ENCODE measurements around the gene MACROD2.

Gene MACROD2

DNA sequence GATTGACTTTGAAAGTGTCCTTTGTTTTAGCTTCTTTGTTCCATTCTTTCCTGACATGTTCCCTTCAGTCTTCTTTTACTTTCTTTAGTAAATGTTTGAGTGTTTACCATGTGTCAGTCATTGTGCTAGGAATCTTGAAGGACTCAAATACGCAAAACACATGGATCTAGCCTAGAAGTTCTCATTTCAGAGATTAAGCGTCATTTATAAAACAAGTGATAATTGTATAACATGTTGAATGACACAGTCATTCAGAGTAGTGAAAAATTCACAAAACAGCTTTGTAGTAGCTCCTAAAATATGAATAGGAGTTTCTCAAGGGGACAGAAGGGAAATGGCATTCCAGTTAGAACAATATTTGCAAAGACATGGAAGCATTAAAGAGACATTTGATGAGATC is 66.9 kb downstream of the MACROD2 start:
- no peak for DNase-seq (ENCODE audit: low read depth, low spot score)

DNA sequence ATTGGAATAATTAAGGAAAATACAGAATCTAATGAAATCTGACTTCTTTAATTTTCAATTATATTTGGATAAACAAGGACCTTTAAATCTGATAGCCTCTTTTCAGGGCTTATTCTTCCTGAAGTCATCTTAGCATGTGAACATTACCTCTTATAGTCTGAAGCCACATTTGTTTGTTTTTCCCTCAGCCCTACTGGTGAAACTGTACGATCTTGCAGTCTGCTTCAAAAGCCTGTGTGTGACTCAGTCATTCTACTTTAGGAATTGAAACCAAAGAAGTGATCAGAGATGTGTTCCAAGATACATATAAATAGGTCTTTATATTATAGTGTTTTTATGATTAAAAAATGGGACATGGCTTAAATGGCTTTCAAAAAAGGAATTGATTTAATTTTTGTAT is 67.5 kb downstream of the MACROD2 start:
- no peak for DNase-seq (ENCODE audit: low read depth, low spot score)

DNA sequence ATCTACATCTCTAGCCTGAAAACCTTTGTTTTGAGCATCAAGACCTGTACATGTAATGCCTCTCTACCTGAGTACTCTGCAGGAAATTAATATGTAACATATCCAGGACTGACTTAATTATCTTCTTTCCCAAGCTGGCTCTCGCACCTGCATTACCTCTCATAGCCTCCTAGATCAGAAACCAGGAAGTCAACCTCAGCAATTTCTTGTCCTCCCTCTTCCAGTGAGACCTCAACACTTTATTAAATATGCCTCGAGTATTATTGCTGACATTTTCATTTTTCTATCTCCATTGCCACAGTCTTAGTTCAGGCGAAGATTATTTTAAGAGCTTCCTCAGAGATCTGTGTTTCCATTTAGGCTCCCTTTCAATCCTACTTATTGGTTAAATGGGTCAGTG is 69.0 kb downstream of the MACROD2 start:
- no peak for DNase-seq (ENCODE audit: low read depth, low spot score)

- no peak for DNase-seq (ENCODE audit: low read depth, low spot score)
These were observed 69.6 kb downstream of the MACROD2 start for GRCh38 chr20:14064921-14065320.

GRCh38 chr20:14065774-14066173 is 70.5 kb downstream of the MACROD2 start:
- DNase-seq (ENCODE audit: low read depth, low spot score) = no peak

GRCh38 chr20:14067603-14068002 is 72.3 kb downstream of the MACROD2 start:
- no peak for DNase-seq (ENCODE audit: low read depth, low spot score)

DNA sequence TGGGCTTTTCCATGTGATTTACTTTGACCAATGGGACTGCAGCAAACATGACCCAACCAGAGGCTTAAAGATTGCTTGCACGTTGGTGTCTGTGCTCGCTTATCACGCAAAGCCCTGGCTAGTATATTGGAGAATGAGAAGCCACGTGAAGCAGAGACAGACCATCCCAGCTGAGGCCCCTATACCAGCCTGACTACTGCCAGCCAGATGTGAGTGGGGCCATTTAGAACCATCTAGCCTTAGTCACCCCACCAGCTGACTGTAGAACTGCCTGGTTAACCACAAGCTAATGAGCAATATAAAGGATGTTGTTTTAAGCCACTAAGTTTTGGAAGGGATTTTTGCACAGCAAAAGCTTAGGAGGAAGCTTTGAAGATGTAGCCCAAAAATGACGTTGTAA is 74.5 kb downstream of the MACROD2 start:
- no peak for DNase-seq (ENCODE audit: low read depth, low spot score)

GRCh38 chr20:14093652-14094051 is 98.3 kb downstream of the MACROD2 start:
- DNase-seq (ENCODE audit: low read depth, low spot score) = no peak

- no peak for DNase-seq (ENCODE audit: low read depth, low spot score)
These were observed 102.9 kb downstream of the MACROD2 start for GRCh38 chr20:14098261-14098660.

DNA sequence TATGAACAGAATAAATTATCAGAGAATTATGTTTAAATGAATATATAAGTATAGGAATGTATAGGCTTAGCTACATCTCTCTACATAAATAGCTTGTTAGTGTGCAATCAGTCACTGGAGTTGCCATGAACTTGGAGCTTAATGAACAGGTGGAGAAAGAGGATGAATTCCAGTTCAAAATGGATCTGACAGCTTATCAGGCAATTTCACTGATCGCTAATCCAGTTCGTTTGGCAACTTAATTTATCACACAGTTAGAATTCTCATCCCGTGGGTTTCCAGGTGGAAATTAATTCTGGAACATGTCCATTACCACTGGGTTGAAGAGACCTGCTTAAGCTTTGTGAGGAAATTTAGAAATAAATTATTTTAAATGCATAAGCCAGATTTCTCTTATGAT is 118.1 kb downstream of the MACROD2 start:
- no peak for DNase-seq (ENCODE audit: low read depth, low spot score)

GRCh38 chr20:14114065-14114704 is 118.9 kb downstream of the MACROD2 start:
- no peak for DNase-seq (ENCODE audit: low read depth, low spot score)

GRCh38 chr20:14116037-14116436 is 120.7 kb downstream of the MACROD2 start:
- no peak for DNase-seq (ENCODE audit: low read depth, low spot score)

DNA sequence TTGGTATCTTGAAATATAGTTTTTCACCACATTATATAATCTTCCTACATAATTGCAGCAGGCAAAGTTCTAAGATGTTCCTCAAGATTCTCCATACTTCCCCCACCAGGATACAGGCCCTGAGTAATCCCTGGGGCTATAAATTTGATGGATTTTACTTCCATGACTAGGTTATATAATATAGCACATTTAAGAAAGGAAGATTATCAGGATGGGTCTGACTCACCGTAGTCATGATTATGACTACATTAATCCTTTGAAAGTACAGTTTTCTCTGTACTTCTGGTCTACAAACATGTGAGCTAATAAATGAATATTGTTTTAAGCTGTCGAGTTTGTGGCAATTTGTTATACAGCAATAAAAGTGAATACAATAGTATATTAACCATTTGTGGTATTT is 122.5 kb downstream of the MACROD2 start:
- no peak for DNase-seq (ENCODE audit: low read depth, low spot score)

- no peak for DNase-seq (ENCODE audit: low read depth, low spot score)
These were observed 131.5 kb downstream of the MACROD2 start for GRCh38 chr20:14126856-14127255.

DNA sequence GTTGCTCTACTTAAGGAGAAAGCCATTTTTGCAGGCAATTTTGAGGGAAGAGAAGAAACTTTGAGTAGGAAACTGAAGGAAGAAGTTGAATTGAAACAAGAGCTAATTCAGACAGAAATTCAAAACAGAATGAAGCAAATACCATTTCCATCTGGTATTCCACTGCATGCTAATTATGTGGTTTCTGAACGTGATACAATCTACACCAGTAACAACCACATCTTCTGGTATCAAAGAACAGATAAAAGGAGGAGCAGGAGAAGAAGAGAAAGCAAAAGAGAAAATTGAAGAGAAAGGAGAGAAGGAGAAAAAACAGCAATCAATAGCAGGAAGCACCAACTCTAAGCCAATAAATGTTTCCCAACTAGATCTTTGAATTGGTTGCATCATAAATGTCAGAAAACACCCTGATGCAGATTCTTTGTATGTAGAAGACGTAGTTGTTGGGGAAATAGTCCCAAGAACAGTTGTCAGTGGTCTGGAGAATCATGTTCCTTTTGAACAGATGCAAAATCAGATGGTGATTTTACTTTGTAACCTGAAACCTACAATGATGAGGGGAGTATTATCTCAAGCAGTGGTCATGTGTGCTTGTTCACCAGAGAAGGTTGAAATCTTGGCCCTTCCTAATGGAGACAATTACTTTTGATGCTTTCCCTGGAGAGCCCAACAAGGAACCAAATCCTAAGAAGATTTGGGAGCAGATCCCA is 132.4 kb downstream of the MACROD2 start:
- DNase-seq (ENCODE audit: low read depth, low spot score) = no peak

DNA sequence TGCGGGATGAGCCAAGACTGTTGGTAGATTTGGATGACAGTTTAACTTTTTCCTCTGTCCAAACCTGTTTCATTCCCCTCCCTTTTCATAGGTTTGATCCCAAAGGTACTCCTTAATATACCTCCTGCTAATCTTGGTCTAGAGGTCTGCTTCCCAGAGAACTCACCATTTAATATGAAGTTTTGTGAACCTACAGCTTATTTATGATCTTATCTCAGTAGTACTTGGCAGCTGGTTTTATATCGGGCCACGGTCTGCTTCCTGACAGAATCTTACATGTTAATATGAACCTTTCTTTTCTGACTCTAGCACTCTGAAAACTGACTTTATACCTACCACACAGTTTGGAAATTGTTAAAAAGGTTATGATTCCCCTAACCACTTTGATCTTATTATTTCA is 138.7 kb downstream of the MACROD2 start:
- no peak for DNase-seq (ENCODE audit: low read depth, low spot score)

GRCh38 chr20:14142171-14142570 is 146.9 kb downstream of the MACROD2 start:
- no peak for DNase-seq (ENCODE audit: low read depth, low spot score)

- no peak for DNase-seq (ENCODE audit: low read depth, low spot score)
These were observed 147.8 kb downstream of the MACROD2 start for GRCh38 chr20:14142964-14143627.

DNA sequence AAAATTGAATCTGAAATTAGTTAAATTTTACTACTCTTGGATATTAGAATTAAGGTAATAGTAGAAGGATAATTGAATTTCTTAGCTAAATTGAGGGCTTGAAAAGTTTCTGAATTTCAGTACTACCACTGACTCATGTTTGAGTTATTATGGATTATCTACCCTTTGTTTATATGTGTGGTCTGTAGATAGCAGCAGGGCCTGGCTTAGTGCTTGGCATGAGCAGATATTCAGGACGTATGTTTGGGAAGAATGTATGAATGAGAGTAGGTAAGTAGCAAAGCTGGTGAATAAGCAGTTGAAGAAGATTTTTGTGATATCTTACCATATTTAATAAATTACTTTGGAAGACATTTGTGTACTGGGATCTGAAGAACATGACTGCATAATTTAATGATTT is 152.7 kb downstream of the MACROD2 start:
- DNase-seq (ENCODE audit: low read depth, low spot score) = no peak

DNA sequence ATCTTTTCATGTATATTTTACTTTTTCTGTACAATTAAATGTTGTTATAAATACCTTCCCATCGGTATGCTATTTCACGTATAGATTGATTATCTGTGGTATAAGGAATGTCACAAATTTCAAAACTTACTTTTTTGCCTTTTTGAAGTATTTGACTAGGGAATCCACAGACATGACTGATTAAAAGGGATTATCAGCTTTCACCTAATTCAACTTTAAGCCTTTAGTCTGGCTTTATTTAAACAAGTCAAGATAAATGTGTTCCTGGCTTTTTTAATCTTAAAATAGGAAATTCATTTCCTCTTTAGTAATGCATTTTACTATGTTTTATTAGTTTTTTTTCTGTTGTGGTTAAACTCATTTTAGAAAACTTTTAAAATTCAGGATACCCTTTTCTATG is 160.0 kb downstream of the MACROD2 start:
- no peak for DNase-seq (ENCODE audit: low read depth, low spot score)

DNA sequence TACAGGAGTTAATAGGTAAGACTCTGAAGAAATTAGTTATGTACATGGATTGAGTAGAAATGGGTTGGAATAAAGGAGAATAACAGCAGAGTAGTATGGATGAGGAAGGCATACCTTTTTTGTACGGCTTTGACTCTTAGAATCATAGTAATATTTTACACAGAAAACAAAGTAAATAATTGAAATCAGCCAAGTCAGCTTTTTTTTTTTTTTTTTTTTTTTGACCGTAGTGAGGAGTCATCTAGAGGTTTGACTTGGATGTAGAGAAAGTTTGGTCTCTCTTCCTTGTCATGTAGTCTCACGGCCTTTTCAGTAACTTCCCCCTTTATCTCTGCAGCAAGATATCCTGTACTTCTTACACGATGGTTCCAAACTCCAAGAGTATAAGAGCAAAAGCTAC is 183.2 kb downstream of the MACROD2 start:
- DNase-seq (ENCODE audit: low read depth, low spot score) = no peak

DNA sequence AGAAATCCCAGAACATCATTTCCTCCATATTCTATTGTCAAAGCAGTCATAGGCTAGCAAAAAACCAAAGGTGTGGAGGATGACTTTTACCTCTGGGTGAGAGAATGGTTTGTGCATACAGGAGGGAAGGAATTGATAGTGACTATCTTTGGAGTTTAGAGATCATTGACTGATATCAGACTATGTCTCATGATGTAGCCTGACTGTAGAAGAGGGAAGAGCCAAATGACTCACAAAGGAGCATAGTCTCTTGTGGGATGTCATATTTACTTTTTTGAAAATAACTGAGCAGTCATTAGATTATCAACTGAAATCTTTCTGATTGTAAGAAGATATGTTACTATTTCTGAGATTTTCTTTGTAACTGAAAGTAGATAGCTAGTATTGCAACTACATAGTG is 183.6 kb downstream of the MACROD2 start:
- DNase-seq (ENCODE audit: low read depth, low spot score) = no peak

DNA sequence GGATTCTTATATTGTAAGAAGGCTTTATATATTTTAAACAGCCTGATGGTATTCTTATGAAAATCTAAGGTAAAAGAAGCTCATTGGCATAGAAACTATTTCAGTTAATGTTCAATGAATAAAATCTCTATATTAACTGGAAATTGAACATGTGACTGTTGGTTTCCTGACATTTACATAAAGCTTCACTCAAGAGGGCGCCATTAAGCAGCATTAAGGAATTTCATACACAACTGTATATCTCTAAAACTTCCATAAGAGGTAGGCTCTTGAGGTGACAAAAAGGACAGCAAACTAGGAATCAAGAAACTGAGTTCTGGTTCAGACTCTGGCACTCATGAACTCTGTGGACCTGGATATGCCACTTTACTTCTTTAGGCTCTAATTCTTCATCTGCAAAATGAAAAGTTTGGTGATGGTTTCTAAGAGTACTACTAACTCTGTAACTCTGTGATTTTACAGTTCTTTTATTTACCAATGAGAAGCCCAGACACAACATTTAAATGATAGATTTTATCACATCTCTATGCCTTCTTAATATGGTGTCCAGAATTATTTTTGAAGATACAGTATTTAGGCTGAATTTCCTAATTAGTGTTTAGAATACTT is 194.6 kb downstream of the MACROD2 start:
- peak; percentile 3 for DNase-seq (ENCODE audit: low read depth, low spot score)

All from smooth muscle cell of the brain vasculature (primary cell).